GM21723 (cell line): ENCODE measurements around the gene CIROP.
"Not testable (repeated sequence)": the region's sequence is repeated elsewhere in the genome, so short reads cannot be mapped to it uniquely, and the experiment has no call there.

ENCODE experiments used
- ATAC-seq: cut with Tn5 transposase; IDR thresholded peaks from one replicate; pipeline ENCODE4 v1.9.1; 2021; ENCODE audit warnings: mild to moderate bottlenecking, moderate library complexity; ENCODE audit not compliant: unreplicated experiment

CIROP gene

GRCh38 chr14:23114669-23115038 lies 9.9 kb upstream of the CIROP start:
- no peak for ATAC-seq

GRCh38 chr14:23114120-23114458 lies 9.3 kb upstream of the CIROP start:
- ATAC-seq = no peak

GRCh38 chr14:23113431-23114119 lies 8.8 kb upstream of the CIROP start:
- ATAC-seq = no peak

GRCh38 chr14:23112359-23113178 lies 7.8 kb upstream of the CIROP start:
- no peak for ATAC-seq

GRCh38 chr14:23110579-23111365 lies 6.0 kb upstream of the CIROP start:
- no peak for ATAC-seq

GRCh38 chr14:23109769-23110168 lies 5.0 kb upstream of the CIROP start:
- no peak for ATAC-seq

- ATAC-seq = not testable (repeated sequence)
Measured at GRCh38 chr14:23108169-23108568, 3.4 kb upstream of the CIROP start.

GRCh38 chr14:23107620-23108019 lies 2.8 kb upstream of the CIROP start:
- not testable (repeated sequence) for ATAC-seq

GRCh38 chr14:23106747-23107045 lies 1.9 kb upstream of the CIROP start:
- no peak for ATAC-seq

GRCh38 chr14:23105348-23105824 lies 597 bp upstream of the CIROP start:
- no peak for ATAC-seq

GRCh38 chr14:23104070-23104590 lies 659 bp downstream of the CIROP start:
- no peak for ATAC-seq

- no peak for ATAC-seq
Measured at GRCh38 chr14:23103581-23103980, 1.2 kb downstream of the CIROP start.

- ATAC-seq = no peak
Measured at GRCh38 chr14:23102801-23103200, 2.0 kb downstream of the CIROP start.

- ATAC-seq = no peak
Measured at GRCh38 chr14:23101986-23102625, 2.7 kb downstream of the CIROP start.

- ATAC-seq = no peak
Measured at GRCh38 chr14:23101213-23101970, 3.4 kb downstream of the CIROP start.

- ATAC-seq = no peak
Measured at GRCh38 chr14:23099212-23099861, 5.5 kb downstream of the CIROP start.

GRCh38 chr14:23097786-23098185 lies 7.0 kb downstream of the CIROP start:
- ATAC-seq = no peak

GRCh38 chr14:23095196-23096108 lies 9.3 kb downstream of the CIROP start, which contains the start of gene C14orf119:
C14orf119 (plus strand) TSS chr14:23095505; CDS start chr14:23097659, 2,154 bp downstream.
- peak; percentile 91 for ATAC-seq
